T-helper 1 cell treated with Interleukin-12 subunit alpha and Interleukin-12 subunit beta and Interleukin-4 antibody, amounts not matched to agents 30 μg/mL and 1 μg/mL, for 36 hours (primary cell): ENCODE results near the gene KRTAP19-1.

Source experiments
- H3K27ac Mint-ChIP-seq: one replicate; pipeline ENCODE4 v1.8.0; 2021; ENCODE audit warnings: mild to moderate bottlenecking, mixed read lengths
- H3K27me3 Mint-ChIP-seq: one replicate; pipeline ENCODE4 v1.8.0; 2021; ENCODE audit warnings: low read depth, mixed read lengths
- H3K36me3 Mint-ChIP-seq: one replicate; pipeline ENCODE4 v1.8.0; 2021; ENCODE audit warnings: low read depth, mixed read lengths
- H3K4me1 Mint-ChIP-seq: one replicate; pipeline ENCODE4 v1.8.0; 2021; ENCODE audit warnings: low read depth, mixed read lengths
- H3K4me3 Mint-ChIP-seq: one replicate; pipeline ENCODE4 v1.8.0; 2021; ENCODE audit warnings: mild to moderate bottlenecking, moderate library complexity, mixed read lengths
- H3K9me3 Mint-ChIP-seq: one replicate; pipeline ENCODE4 v1.8.0; 2021; ENCODE audit warnings: mixed read lengths

Gene KRTAP19-1

DNA sequence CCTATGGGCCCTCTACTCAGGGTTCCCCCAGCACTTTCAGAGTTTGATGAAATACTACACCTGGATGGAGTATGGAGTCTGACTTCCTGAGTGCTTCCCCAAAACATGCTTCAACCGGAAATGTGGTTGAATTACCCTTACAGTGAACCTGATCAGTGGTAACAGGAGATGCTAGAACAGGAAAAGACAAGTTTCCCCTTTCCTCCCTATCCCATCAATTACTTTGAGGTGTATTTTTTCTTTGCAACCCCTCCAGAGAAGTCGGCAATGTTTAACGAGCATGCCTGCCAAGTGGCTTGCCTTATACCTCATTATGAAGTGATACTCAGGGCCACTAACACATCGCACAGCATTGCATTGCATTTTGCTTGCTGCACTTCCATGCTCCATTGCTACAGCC, 33.1 kb downstream of the KRTAP19-1 start:
- Mint-ChIP-seq H3K9me3 (no peaks in the 10 kb centered on the region), H3K36me3 (no peaks in the 10 kb centered on the region), H3K4me3 (no peak overlapping the region), H3K27me3 (no peaks in the 10 kb centered on the region), H3K27ac (no peak overlapping the region), H3K4me1 (no peaks in the 10 kb centered on the region)

DNA sequence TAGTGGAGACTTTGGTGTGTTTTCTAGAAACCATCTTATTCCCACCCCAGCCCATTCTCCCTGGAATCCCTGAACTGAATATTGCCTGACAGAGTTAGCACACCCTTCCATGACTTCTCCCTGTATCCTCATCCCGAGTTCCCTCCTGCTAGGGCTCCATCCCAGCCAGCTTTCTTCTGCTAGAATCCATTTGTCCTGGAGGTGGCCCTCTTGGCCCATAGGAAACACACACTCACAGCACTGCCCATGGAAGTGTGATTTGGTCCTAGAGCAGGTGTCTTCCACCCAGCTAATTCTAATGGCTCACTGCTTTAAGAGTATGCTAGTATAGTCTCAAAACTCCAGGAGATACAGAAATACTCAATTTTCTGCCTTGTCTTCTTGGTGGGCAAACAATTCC, 36.0 kb downstream of the KRTAP19-1 start:
- Mint-ChIP-seq H3K27ac (no peak overlapping the region), H3K9me3 (no peaks in the 10 kb centered on the region), H3K27me3 (no peaks in the 10 kb centered on the region), H3K4me1 (no peaks in the 10 kb centered on the region), H3K36me3 (no peaks in the 10 kb centered on the region), H3K4me3 (no peak overlapping the region)

DNA sequence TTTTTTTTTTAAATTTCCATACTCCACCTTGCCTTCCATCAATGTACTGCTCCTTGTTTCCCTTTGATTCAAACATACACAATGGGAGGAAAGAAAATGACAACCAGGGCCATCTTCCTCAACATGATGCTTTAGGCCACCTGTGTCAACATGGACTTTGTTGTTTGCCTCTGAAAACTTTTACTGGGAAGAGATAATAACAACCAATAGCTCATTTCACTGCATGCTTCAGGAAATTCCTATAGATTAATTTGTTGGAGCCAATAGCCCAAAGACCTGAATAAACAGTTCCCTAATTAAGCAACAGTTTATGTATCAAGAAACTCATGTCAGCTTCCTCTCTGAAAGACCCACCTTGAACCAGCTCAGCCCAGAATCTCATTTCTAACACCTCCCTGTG, 36.9 kb downstream of the KRTAP19-1 start:
- Mint-ChIP-seq H3K4me3 (no peak overlapping the region), H3K36me3 (no peaks in the 10 kb centered on the region), H3K9me3 (no peaks in the 10 kb centered on the region), H3K27ac (no peak overlapping the region), H3K4me1 (no peaks in the 10 kb centered on the region), H3K27me3 (no peaks in the 10 kb centered on the region)

DNA sequence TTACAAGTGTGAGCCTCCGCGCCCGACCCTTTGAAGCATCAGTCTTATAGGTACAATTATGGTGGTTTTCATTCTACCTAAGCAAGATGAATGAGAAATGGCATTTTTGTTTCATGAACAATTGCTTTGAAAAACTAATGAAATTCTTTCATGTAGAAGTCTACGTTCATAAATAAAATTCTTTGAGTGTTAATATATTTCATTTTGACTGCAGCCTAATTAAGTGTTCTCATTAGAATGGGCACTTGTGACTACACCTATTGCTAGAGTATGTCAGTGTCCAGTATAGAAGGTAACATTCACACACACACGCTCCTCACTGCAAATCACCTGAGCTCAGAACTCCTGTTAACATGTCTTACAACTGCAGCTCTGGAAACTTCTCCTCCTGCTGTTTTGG, 40.2 kb downstream of the KRTAP19-1 start, which contains the start of gene KRTAP15-1:
Gene KRTAP15-1, plus strand, starts transcription at position 301 of the 400 bp plus-strand sequence. Its CDS starts 53 bp downstream, at position 354.
- Mint-ChIP-seq H3K4me1 (no peaks in the 10 kb centered on the region), H3K9me3 (no peaks in the 10 kb centered on the region), H3K4me3 (no peak within 1 kb of the TSS), H3K27ac (no peak within 1 kb of the TSS), H3K27me3 (no peaks in the 10 kb centered on the region), H3K36me3 (no peaks in the 10 kb centered on the region)

DNA sequence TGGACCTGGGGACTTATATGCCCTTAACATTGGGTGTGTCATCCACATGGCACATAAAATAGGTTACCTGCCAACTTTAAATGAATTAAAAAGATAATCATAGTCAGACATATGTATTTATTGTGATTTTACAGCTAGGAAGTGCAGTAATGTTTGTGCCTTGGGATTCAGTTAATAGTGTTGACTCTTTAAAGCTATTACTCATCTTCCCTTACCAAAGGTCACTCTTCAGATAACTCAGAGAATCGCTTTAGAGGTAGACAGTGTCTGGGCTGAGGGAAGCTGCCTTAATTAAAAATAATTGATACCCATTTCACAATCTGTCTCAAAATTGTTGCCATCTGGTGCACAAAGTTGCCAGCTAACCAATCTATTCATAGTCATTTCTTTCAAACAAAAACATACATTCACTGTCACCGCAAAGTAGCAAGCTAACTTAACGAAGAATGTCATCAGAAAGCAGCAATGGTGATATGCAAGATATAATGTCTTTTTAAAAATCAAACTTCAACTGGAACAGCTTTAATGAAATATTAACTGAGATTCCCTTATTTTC, 43.1 kb downstream of the KRTAP19-1 start:
- Mint-ChIP-seq H3K9me3 (no peaks in the 10 kb centered on the region), H3K27me3 (no peaks in the 10 kb centered on the region), H3K4me1 (no peaks in the 10 kb centered on the region), H3K4me3 (no peak overlapping the region), H3K36me3 (no peaks in the 10 kb centered on the region), H3K27ac (no peak overlapping the region)

DNA sequence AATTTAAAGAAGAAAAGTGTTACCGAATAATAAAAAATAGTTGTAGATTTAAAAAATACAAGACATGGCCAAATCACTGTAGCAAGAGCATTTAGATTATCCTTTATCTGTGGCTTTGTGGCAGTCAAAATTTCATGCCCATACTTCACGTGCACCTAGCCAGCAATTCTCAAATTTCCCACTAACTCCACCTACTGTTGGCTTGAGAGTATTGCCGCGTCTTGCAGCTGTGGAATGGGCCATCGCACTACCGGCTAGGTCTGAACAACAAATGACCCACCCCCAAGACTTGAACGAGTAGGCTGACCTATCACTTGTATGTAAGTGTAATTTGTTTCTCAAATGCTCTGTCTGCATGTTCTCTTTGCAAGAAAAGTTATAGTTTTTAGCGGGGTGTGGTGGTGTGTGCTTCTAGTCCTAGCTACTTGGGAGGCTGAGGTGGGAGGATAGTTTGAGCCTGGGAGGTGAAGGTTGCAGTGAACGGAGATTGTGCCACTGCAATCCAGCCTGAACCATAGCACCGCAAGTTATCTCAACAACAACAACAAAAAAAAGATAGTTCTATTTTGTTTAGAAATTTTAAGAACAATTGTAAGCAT, 46.0 kb downstream of the KRTAP19-1 start:
- Mint-ChIP-seq H3K27ac (no peak overlapping the region), H3K36me3 (no peaks in the 10 kb centered on the region), H3K9me3 (no peaks in the 10 kb centered on the region), H3K4me3 (no peak overlapping the region), H3K27me3 (no peaks in the 10 kb centered on the region), H3K4me1 (no peaks in the 10 kb centered on the region)

DNA sequence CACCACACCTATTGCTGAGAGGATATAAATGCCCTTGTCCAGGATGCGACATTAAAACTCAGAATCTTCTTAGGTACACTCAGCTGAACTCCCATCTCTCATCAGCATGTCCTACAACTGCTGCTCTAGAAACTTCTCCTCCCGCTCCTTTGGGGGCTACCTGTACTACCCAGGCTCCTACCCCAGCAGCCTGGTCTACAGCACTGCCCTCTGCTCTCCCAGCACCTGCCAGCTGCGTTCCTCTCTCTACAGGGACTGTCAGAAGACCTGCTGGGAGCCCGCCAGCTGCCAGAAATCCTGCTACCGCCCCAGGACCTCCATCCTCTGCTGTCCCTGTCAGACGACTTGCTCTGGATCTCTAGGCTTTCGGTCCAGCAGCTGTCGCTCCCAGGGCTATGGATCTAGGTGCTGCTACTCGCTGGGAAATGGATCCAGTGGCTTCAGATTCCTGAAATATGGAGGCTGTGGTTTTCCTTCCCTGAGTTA, 50.0 kb downstream of the KRTAP19-1 start, which contains the start of gene KRTAP13-4:
Gene KRTAP13-4, plus strand, starts transcription at position 51 of the 486 bp plus-strand sequence. Its CDS starts 56 bp downstream, at position 107.
- no peaks in the 10 kb centered on the region for H3K9me3 Mint-ChIP-seq
- H3K27me3 Mint-ChIP-seq: no peaks in the 10 kb centered on the region
- no peak within 1 kb of the TSS for H3K4me3 Mint-ChIP-seq
- no peak within 1 kb of the TSS for H3K27ac Mint-ChIP-seq
- no peaks in the 10 kb centered on the region for H3K36me3 Mint-ChIP-seq
- H3K4me1 Mint-ChIP-seq: no peaks in the 10 kb centered on the region
